D721Med (cell line): Measurements from ENCODE around the gene TMEM165.

ENCODE experiments used
- DNase-seq: peaks from one replicate; pipeline ENCODE4 v3.0.0; 2011; ENCODE audit warnings: low spot score; ENCODE audit not compliant: insufficient read length
- FAIRE-seq: peaks from 2 replicates; lab custom pipeline; 2011; peaks lifted over from hg19 to GRCh38; lab: Jason Lieb, UNC
- TF ChIP-seq, protein P1 (sequence below): IDR thresholded peaks from 2 replicates; pipeline ENCODE4 v1.5.1; 2012; ENCODE audit warnings: mild to moderate bottlenecking, control low read depth; ENCODE audit not compliant: insufficient read depth; ENCODE audit errors: missing control alignments

Gene TMEM165

DNA sequence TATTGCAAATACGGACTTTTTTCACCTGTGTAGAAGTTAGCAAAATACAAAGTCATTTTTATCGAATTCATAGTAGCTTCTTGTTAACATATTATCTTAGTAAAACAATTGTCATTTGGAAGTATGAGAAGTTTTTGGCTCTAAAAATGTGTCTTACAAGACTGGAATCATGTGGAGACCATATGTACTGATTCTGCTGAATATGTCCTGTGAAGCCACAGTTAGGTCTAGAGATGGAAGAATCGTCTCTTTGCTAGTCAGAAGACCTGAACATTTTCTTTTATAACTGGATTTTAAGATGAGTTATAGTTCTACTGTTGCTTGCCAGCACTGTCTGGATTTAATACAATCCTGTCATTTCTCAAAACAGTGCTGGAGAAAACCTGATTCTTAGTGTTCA lies 29.0 kb downstream of the TMEM165 start:
- TF ChIP-seq, protein P1, sequence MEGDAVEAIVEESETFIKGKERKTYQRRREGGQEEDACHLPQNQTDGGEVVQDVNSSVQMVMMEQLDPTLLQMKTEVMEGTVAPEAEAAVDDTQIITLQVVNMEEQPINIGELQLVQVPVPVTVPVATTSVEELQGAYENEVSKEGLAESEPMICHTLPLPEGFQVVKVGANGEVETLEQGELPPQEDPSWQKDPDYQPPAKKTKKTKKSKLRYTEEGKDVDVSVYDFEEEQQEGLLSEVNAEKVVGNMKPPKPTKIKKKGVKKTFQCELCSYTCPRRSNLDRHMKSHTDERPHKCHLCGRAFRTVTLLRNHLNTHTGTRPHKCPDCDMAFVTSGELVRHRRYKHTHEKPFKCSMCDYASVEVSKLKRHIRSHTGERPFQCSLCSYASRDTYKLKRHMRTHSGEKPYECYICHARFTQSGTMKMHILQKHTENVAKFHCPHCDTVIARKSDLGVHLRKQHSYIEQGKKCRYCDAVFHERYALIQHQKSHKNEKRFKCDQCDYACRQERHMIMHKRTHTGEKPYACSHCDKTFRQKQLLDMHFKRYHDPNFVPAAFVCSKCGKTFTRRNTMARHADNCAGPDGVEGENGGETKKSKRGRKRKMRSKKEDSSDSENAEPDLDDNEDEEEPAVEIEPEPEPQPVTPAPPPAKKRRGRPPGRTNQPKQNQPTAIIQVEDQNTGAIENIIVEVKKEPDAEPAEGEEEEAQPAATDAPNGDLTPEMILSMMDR, result no peak
- no peak for FAIRE-seq

DNA sequence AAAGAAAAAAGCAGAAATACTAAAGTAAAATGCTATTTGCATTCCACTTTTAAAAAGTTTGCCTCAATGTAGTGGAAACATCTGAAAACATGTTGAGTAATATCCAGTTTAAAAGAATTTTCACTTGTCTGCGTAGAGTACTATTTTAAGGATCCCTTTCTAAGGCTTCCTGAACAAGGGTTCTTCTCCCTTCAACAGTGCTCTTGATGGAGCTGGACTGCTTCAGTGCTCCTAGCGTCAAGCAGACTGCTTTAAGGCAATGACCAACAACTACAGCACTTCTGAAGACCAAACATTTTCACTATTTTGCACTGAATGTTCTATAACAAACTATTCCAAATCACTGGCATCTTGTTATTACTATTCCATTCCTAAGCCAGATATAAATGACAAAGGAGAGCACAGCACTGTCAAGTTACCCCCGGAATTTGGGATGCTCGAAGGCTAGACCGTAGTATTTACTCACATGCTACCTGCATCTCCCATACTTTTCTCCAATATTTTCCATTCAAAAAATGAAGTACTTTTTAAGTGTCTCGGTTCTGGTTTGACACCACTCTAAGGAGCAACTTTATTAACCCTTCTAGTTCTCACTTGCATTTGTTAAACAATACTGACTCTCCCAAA lies 36.1 kb downstream of the TMEM165 start:
- TF ChIP-seq, protein P1, result no peak
- no peak for FAIRE-seq
- DNase-seq, result no peak

More for the DNA sequence above, 29.0 kb downstream of the TMEM165 start:
- DNase-seq, result no peak

DNA sequence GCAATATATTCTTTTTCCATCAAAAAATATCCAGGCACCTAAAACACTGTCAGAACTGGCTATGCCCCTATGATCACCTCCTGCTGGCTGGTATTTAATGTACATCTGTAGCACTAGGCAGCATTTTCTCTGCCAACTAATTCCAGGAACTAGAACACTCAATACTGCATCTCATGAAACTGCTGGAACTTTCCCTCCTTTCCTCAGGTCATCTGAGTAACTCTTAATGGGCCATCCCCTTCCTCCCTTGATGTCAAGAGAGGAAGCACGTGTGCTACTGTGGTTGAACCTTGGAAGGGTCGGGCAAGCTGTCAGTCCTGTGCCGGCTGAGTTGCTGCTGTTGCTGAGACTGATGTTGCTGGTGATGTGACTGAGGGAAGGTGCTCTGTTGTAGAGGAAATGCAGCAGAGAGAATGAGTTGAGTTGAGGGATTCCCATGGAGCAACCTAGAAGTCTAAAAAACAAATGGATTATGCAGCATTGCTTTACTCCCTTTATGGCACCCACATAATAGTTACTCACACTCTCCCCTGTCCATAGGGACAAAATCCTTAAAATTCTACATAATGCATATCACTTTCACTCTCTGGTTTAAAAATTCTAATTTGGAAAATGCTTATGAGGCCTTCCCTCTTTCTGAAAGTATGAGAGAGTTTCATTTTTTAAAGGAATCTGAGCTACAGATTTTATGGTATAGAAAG lies 39.5 kb downstream of the TMEM165 start:
- DNase-seq (no peak), FAIRE-seq (no peak)
- TF ChIP-seq, protein P1, result no peak

DNA sequence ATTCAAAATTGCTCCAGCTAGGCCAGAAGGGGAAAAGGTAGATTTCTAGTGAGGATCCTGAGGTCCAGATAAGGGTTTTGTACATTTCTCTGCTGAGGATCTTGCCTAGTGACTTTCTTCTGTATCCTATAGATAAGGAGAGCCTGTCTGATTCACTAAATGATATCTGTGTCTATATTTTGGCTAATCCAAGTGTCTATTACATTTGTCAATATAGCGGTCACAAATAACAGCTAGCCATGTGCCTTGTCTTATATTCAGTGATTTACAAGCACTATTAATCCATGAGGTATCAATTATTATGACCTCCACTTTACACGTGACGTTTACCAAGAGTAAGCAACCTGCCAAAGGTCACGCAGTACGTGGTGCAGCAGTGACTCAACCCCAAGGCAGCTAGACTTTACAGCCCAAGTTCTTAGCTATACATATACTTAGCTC lies 41.6 kb downstream of the TMEM165 start:
- DNase-seq (no peak), FAIRE-seq (no peak)
- TF ChIP-seq, protein P1, result no peak

DNA sequence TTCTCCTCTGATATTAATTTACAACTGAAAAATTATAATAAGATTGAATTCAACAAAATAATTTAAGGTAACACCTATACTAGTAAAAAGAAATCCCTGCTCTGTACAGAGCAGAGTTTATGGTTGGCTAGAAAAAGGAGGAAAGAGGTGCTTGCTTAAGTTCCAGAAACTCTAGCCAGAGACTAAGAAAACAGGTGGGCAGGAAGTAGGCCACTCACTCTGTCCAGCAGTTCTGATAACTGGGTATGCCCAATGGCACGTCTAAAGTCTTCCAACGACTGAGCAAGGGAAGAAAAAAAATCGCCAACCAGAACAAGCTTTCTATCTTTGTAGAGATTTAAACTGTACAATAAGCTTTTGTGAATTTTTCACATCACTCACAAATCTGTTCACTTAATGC lies 42.1 kb downstream of the TMEM165 start:
- DNase-seq (no peak), FAIRE-seq (no peak)
- TF ChIP-seq, protein P1, result no peak

DNA sequence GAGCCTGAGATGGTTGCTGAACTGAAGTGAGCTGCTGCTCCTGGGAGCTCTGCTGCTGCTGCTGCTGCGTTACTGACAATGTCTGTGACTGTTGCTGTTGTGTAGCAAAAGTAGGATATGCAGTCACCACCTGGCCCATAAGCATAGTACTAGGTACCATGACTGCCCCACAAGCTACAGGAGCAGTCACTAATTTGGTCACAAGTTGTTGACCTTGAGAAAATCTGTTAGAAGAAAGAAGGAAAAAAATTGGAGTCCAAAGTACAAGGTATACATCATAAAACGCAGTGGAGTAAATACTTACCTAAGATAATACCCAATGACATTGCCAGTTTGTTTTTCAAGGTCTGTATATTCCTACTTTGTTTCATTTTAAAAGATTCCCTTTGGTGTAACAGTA lies 42.6 kb downstream of the TMEM165 start:
- no peak for FAIRE-seq
- DNase-seq, result no peak
- TF ChIP-seq, protein P1, result no peak

DNA sequence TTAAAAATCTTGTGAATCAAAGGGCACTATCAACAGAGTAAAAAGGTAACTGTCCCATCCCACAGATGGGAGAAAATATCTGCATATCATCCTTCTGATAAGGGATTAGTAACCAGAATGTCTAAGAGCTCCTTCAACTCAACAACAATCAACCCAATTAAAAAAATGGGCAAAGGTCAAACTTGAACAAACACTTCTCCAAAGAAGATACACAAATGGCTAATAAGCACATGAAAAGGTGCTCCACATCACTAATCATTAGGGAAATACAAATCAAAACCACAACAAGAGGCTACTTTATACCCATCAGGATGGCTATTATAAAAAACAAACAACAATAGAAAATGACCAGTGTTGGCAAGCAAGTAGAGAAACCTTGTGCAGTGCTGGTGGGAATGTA lies 43.3 kb downstream of the TMEM165 start:
- no peak for DNase-seq
- no peak for FAIRE-seq
- TF ChIP-seq, protein P1, result no peak
